GM12878 (cell line): ENCODE results near the gene RPS6KA2. TPM values are rescaled to one million over a fixed set of nuclear protein-coding genes. Genes with fewer than 3 reads are reported as not detected.

Source experiments
- ATAC-seq: fragments of 200-7000 bp; cut with Tn5 transposase; 3 replicates; pipeline ENCODE4 v1.9.1; 2020; ENCODE audit warnings: mild to moderate bottlenecking, moderate library complexity
- BruUV-seq: library from RNA; stranded (reverse); fragments of 400-500 nt; replicated peaks from 2 replicates; lab custom pipeline; 2021; lab: Mats Ljungman, UMichigan
- CTCF ChIA-PET: fragments of 300-600 bp; sonication (Branson Sonifier 250); formaldehyde crosslinking; extraction: SDS; loops from one replicate; lab custom pipeline; 2021; ENCODE audit warnings: inconsistent platforms; lab: Yijun Ruan, JAX
- POLR2A ChIA-PET: fragments of 350-600 bp; formaldehyde crosslinking; extraction: SDS; loops from one replicate; lab custom pipeline; 2021; ENCODE audit warnings: inconsistent platforms; lab: Charles Lee
- RAD21 ChIA-PET: fragments of 300-600 bp; sonication (Branson Sonifier 250); formaldehyde crosslinking; loops from one replicate; lab custom pipeline; 2023; ENCODE audit warnings: antibody characterized with exemption; ENCODE audit not compliant: unreplicated experiment; lab: Charles Lee
- SMC1A ChIA-PET: fragments of 300-600 bp; sonication (Branson Sonifier 250); formaldehyde crosslinking; loops from one replicate; lab custom pipeline; 2023; ENCODE audit not compliant: unreplicated experiment, uncharacterized antibody; lab: Charles Lee
- DNase-seq: peaks from one replicate; pipeline ENCODE4 v3.0.0-alpha.2; 2011; ENCODE audit warnings: low read depth, low spot score
- FAIRE-seq: peaks from 3 replicates; lab custom pipeline; 2011; peaks lifted over from hg19 to GRCh38; lab: Jason Lieb, UNC
- H2AFZ ChIP-seq: 2 replicates; pipeline ENCODE4 v1.6.0; 2011; ENCODE audit warnings: low read depth, low read length, control low read depth; ENCODE audit not compliant: control insufficient read depth
- H3K27ac ChIP-seq: 2 replicates; pipeline ENCODE4 v1.5.1; 2011; ENCODE audit warnings: control low read depth; ENCODE audit not compliant: control insufficient read depth, insufficient read depth
- H3K27me3 ChIP-seq, 2 experiments: replicated peaks in 1 of 2; 2 replicates each; pipeline versions ENCODE4 v1.6.0 to v1.6.1; 2011; ENCODE audit warnings: low read length in 1 of 2; ENCODE audit not compliant: control insufficient read depth in 2 of 2, insufficient read depth in 2 of 2
- H3K36me3 ChIP-seq, 2 experiments: 2 replicates each; pipeline ENCODE4 v1.5.1; 2011; ENCODE audit warnings: low read length in 1 of 2; ENCODE audit not compliant: control insufficient read depth in 2 of 2, insufficient read depth in 2 of 2
- H3K4me1 ChIP-seq: 2 replicates; pipeline ENCODE4 v1.6.1; 2011; ENCODE audit warnings: mild to moderate bottlenecking, low read length, moderate library complexity, mixed read lengths; ENCODE audit not compliant: control insufficient read depth, insufficient read depth
- H3K4me2 ChIP-seq: 2 replicates; pipeline ENCODE4 v1.6.0; 2011; ENCODE audit warnings: control low read depth; ENCODE audit not compliant: control insufficient read depth, insufficient read depth
- H3K4me3 ChIP-seq: fragments of 200-600 bp; sonication (generic); 2 replicates; pipeline ENCODE4 v1.5.1; 2016
- H3K79me2 ChIP-seq: 2 replicates; pipeline ENCODE4 v1.6.0; 2011; ENCODE audit warnings: low read length; ENCODE audit not compliant: control insufficient read depth, insufficient read depth
- H3K9ac ChIP-seq: 2 replicates; pipeline ENCODE4 v1.8.0; 2011; ENCODE audit warnings: low read length, control low read depth, mixed read lengths; ENCODE audit not compliant: control insufficient read depth, insufficient read depth
- H3K9me3 ChIP-seq: replicated peaks from 3 replicates; pipeline ENCODE4 v1.5.1; 2011; ENCODE audit warnings: mild to moderate bottlenecking, low read length; ENCODE audit not compliant: control insufficient read depth, insufficient read depth
- H4K20me1 ChIP-seq: 2 replicates; pipeline ENCODE4 v1.6.0; 2011; ENCODE audit not compliant: control insufficient read depth, insufficient read depth
- CBX3 ChIP-seq: fragments of 200-600 bp; sonication (generic); IDR thresholded peaks from 2 replicates; pipeline ENCODE4 v1.6.1; 2016; ENCODE audit warnings: low read depth, borderline replicate concordance
- CEBPB ChIP-seq, 2 experiments: fragments of 150-350 bp in 1 of 2; IDR thresholded peaks; 2 replicates each; pipeline ENCODE4 v1.6.1; 2012 to 2014; ENCODE audit warnings: low read depth in 2 of 2, low read length in 2 of 2, borderline replicate concordance in 1 of 2, inconsistent platforms in 1 of 2
- ETV6 ChIP-seq, 2 experiments: fragments of 450-650 bp in 1 of 2; IDR thresholded peaks in 1 of 2; conservative IDR thresholded peaks in 1 of 2; 2 replicates each; pipeline ENCODE4 v1.6.1; 2014; ENCODE audit warnings: antibody characterized with exemption in 1 of 2, borderline replicate concordance in 1 of 2, low read depth in 1 of 2, mild to moderate bottlenecking in 1 of 2, moderate library complexity in 1 of 2
- EZH2 ChIP-seq: IDR thresholded peaks from 2 replicates; pipeline ENCODE4 v1.6.1; 2012; ENCODE audit warnings: low read depth, mild to moderate bottlenecking, control low read depth, inconsistent platforms, low read length, borderline replicate concordance; ENCODE audit not compliant: control insufficient read depth
- HDAC2 ChIP-seq: fragments of 200-600 bp; sonication (generic); IDR thresholded peaks from 2 replicates; pipeline ENCODE4 v1.6.1; 2017
- HDAC6 ChIP-seq: fragments of 200-600 bp; sonication (generic); IDR thresholded peaks from one replicate; pipeline ENCODE4 v1.8.0; 2017; ENCODE audit warnings: antibody characterized with exemption; ENCODE audit not compliant: unreplicated experiment
- JUND ChIP-seq: IDR thresholded peaks from 2 replicates; pipeline ENCODE4 v1.6.1; 2012; ENCODE audit warnings: low read depth, mild to moderate bottlenecking, low read length, improper control_type of control experiment, moderate library complexity
- LARP7 ChIP-seq: fragments of 450-650 bp; IDR thresholded peaks from 2 replicates; pipeline ENCODE4 v1.6.1; 2017; ENCODE audit warnings: mild to moderate bottlenecking
- RUNX3 ChIP-seq: IDR thresholded peaks from 2 replicates; pipeline ENCODE4 v1.6.1; 2012; ENCODE audit warnings: low read length, inconsistent platforms
- SMC3 ChIP-seq: IDR thresholded peaks from 2 replicates; pipeline ENCODE4 v1.6.1; 2011; ENCODE audit warnings: low read length, improper control_type of control experiment, borderline replicate concordance
- SREBF1 ChIP-seq: IDR thresholded peaks from 2 replicates; pipeline ENCODE4 v1.6.1; 2012; ENCODE audit warnings: mild to moderate bottlenecking, low read length
- SUPT20H ChIP-seq: IDR thresholded peaks from 2 replicates; pipeline ENCODE4 v1.6.1; 2011; ENCODE audit warnings: low read depth, mild to moderate bottlenecking, low read length, moderate library complexity, borderline replicate concordance; ENCODE audit not compliant: control insufficient read depth
- SUZ12 ChIP-seq: fragments of 200-600 bp; sonication (generic); IDR thresholded peaks from one replicate; pipeline ENCODE4 v1.6.1; 2018; ENCODE audit warnings: antibody characterized with exemption, mild to moderate bottlenecking; ENCODE audit not compliant: unreplicated experiment
- TBL1XR1 ChIP-seq: IDR thresholded peaks from 2 replicates; pipeline ENCODE4 v1.6.1; 2012; ENCODE audit warnings: low read depth, low read length, improper control_type of control experiment
- ZBED1 ChIP-seq: IDR thresholded peaks from 2 replicates; pipeline ENCODE4 v1.6.1; 2016; ENCODE audit warnings: borderline replicate concordance
- ZNF622 ChIP-seq: fragments of 450-650 bp; IDR thresholded peaks from 2 replicates; pipeline ENCODE4 v1.6.1; 2017; ENCODE audit warnings: mild to moderate bottlenecking, inconsistent platforms
- WGBS: methylation state at CpG from one replicate; pipeline ENCODE4 v1.1.6; 2016; ENCODE audit warnings: low lambda C conversion rate; ENCODE audit not compliant: insufficient replicate concordance, insufficient coverage; ENCODE audit errors: missing lambda C conversion rate; 5-methylcytosine and 5-hydroxymethylcytosine counted together
- in situ Hi-C: fragments of 300-500 bp; cut with MboI; formaldehyde crosslinking; loops from 9 replicates; pipeline ENCODE4 v1.14.3; 2018; ENCODE audit warnings: mixed read lengths
- intact Hi-C: fragments of 100-400 bp; cut with micrococcal nuclease; formaldehyde crosslinking; loops from one replicate; pipeline ENCODE4 v1.14.2; 2022; ENCODE audit not compliant: unreplicated experiment
- polyA plus RNA-seq, 11 experiments: library from polyadenylated mRNA; depleted of rRNA in 4 of 11; unstranded in 6 of 11; stranded (reverse) in 5 of 11; fragments of >200 nt; fragmentation: Nextera tagmentation in 4 of 11; fragmentation: Illumina TruSeq in 1 of 11; extraction: Ambion mirVana in 4 of 11; extraction: Trizol in 1 of 11; gene quantifications; 1 replicate in 1 of 11; 2 replicates in 10 of 11; pipeline versions ENCODE4 v1.2.1 to v1.2.3, GENCODE V29; 2011 to 2016; ENCODE audit warnings: inconsistent platforms in 2 of 11, missing spikeins in 2 of 11, low read depth in 1 of 11
- total RNA-seq, 4 experiments: library from RNA; depleted of rRNA in 3 of 4; stranded (reverse); fragments of >200 nt in 3 of 4; fragmentation: Illumina TruSeq in 1 of 4; extraction: Trizol in 1 of 4; gene quantifications; 2 replicates each; pipeline versions ENCODE4 v1.2.1 to v1.2.3, GENCODE V29; 2013 to 2021
- TF ChIP-seq, protein P1 (sequence below): fragments of 450-650 bp; IDR thresholded peaks from 2 replicates; pipeline ENCODE4 v1.6.1; 2017; ENCODE audit warnings: mild to moderate bottlenecking, moderate library complexity
- TF ChIP-seq, protein P2 (sequence below): fragments of 450-650 bp; formaldehyde crosslinking; IDR thresholded peaks from 2 replicates; pipeline ENCODE4 v1.5.0; 2022; ENCODE audit warnings: mild to moderate bottlenecking, missing genetic modification characterization

Gene RPS6KA2
- total and polyA plus RNA-seq, 10 of the 15 experiments (the other 5 are each of a cell fraction or from before 2014, with no cell fraction given) = 0.02 to 1.0 (median 0.22) TPM; not detected in 1

DNA sequence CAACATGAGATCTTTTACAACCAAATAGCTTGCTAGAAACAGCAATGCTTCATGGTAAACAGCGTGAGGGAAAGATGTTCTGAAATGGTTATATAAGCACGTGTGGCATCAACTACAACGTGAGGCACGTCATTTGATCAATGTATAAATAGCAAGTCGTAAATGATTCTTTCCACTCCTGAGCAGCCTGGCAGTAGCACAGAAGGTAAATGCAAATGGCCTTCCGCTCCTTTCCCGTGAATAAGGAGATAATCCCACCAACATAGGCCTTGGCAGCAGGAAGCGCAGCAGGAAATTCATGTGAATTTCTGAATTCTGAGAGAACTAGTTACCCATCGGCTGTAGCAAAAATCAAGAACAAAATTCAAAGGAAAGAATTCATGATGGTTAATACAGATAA is 17.0 kb downstream of the RPS6KA2 start:
- in situ Hi-C loops (no loop called here), intact Hi-C loops (no loop called here)
- H3K4me2 ChIP-seq = no peak overlapping the region
- no TSS peak for BruUV-seq
- no peak overlapping the region for H3K9ac ChIP-seq
- ChIA-PET CTCF (no interaction called here), RAD21 (no interaction called here), POLR2A (no interaction called here), SMC1A (no interaction called here)
- no peak overlapping the region for H3K27ac ChIP-seq
- H4K20me1 ChIP-seq = no peaks in the 10 kb centered on the region
- 55% methylated on average over 9 of the region's 9 CpGs for WGBS
- no peaks in the 10 kb centered on the region for H3K4me1 ChIP-seq
- H3K9me3 ChIP-seq = no peaks in the 10 kb centered on the region
- no peak for FAIRE-seq
- H3K27me3 ChIP-seq = no peaks in the 10 kb centered on the region
- no peaks in the 10 kb centered on the region for H3K79me2 ChIP-seq
- no peak for DNase-seq
- ATAC-seq = no peak
- no peaks in the 10 kb centered on the region for H3K36me3 ChIP-seq
- H3K4me3 ChIP-seq = no peak overlapping the region
- H2AFZ ChIP-seq = no peak overlapping the region
- TF ChIP-seq SUZ12 = no peak
- TF ChIP-seq TBL1XR1 = no peak
- TF ChIP-seq ETV6 (conservative IDR thresholded peaks at IDR 0.05 in 1 of 2, IDR thresholded peaks at IDR 0.05 in 1 of 2; ENCODE audit: borderline replicate concordance in 1 of 2, low read depth in 1 of 2) = no peak
- TF ChIP-seq, protein P1, sequence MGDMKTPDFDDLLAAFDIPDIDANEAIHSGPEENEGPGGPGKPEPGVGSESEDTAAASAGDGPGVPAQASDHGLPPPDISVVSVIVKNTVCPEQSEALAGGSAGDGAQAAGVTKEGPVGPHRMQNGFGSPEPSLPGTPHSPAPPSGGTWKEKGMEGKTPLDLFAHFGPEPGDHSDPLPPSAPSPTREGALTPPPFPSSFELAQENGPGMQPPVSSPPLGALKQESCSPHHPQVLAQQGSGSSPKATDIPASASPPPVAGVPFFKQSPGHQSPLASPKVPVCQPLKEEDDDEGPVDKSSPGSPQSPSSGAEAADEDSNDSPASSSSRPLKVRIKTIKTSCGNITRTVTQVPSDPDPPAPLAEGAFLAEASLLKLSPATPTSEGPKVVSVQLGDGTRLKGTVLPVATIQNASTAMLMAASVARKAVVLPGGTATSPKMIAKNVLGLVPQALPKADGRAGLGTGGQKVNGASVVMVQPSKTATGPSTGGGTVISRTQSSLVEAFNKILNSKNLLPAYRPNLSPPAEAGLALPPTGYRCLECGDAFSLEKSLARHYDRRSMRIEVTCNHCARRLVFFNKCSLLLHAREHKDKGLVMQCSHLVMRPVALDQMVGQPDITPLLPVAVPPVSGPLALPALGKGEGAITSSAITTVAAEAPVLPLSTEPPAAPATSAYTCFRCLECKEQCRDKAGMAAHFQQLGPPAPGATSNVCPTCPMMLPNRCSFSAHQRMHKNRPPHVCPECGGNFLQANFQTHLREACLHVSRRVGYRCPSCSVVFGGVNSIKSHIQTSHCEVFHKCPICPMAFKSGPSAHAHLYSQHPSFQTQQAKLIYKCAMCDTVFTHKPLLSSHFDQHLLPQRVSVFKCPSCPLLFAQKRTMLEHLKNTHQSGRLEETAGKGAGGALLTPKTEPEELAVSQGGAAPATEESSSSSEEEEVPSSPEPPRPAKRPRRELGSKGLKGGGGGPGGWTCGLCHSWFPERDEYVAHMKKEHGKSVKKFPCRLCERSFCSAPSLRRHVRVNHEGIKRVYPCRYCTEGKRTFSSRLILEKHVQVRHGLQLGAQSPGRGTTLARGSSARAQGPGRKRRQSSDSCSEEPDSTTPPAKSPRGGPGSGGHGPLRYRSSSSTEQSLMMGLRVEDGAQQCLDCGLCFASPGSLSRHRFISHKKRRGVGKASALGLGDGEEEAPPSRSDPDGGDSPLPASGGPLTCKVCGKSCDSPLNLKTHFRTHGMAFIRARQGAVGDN = no peak
- TF ChIP-seq HDAC2 = no peak
- no peak for TF ChIP-seq ZBED1
- TF ChIP-seq CBX3 = no peak
- TF ChIP-seq SMC3 = no peak
- TF ChIP-seq, protein P2, sequence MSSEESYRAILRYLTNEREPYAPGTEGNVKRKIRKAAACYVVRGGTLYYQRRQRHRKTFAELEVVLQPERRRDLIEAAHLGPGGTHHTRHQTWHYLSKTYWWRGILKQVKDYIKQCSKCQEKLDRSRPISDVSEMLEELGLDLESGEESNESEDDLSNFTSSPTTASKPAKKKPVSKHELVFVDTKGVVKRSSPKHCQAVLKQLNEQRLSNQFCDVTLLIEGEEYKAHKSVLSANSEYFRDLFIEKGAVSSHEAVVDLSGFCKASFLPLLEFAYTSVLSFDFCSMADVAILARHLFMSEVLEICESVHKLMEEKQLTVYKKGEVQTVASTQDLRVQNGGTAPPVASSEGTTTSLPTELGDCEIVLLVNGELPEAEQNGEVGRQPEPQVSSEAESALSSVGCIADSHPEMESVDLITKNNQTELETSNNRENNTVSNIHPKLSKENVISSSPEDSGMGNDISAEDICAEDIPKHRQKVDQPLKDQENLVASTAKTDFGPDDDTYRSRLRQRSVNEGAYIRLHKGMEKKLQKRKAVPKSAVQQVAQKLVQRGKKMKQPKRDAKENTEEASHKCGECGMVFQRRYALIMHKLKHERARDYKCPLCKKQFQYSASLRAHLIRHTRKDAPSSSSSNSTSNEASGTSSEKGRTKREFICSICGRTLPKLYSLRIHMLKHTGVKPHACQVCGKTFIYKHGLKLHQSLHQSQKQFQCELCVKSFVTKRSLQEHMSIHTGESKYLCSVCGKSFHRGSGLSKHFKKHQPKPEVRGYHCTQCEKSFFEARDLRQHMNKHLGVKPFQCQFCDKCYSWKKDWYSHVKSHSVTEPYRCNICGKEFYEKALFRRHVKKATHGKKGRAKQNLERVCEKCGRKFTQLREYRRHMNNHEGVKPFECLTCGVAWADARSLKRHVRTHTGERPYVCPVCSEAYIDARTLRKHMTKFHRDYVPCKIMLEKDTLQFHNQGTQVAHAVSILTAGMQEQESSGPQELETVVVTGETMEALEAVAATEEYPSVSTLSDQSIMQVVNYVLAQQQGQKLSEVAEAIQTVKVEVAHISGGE = no peak
- no peak for TF ChIP-seq HDAC6
- no peak for TF ChIP-seq SUPT20H
- TF ChIP-seq SREBF1 = no peak
- no peak for TF ChIP-seq LARP7
- no peak for TF ChIP-seq EZH2
- TF ChIP-seq RUNX3 = no peak
- TF ChIP-seq JUND = no peak
- TF ChIP-seq ZNF622 = no peak
- no peak for TF ChIP-seq CEBPB (IDR thresholded peaks at IDR 0.05; ENCODE audit: borderline replicate concordance in 1 of 2, low read depth in 2 of 2, low read length in 2 of 2)
